BLaER1 treated with 17β-estradiol and CSF1 and Interleukin-3, amounts not matched to agents 10 nM and 100 nM (cell line): ENCODE results near the gene BCAS4.
"Not testable (repeated sequence)": the region's sequence is repeated elsewhere in the genome, so short reads cannot be mapped to it uniquely, and the experiment has no call there.

Source experiments
- H3K27ac ChIP-seq, 11 experiments: shearing (Covaris generic); formaldehyde crosslinking; 2 replicates each; pipeline ENCODE4 v1.8.1; 2022
- H3K27me3 ChIP-seq, 11 experiments: shearing (Covaris generic); formaldehyde crosslinking; 2 replicates each; pipeline ENCODE4 v1.8.1; 2022
- H3K36me3 ChIP-seq, 11 experiments: shearing (Covaris generic); formaldehyde crosslinking; 2 replicates each; pipeline ENCODE4 v1.8.1; 2022
- H3K4me1 ChIP-seq, 10 experiments: shearing (Covaris generic); formaldehyde crosslinking; 2 replicates each; pipeline ENCODE4 v1.8.1; 2022
- H3K4me2 ChIP-seq, 11 experiments: shearing (Covaris generic); formaldehyde crosslinking; 2 replicates each; pipeline ENCODE4 v1.8.1; 2022
- H3K4me3 ChIP-seq, 10 experiments: shearing (Covaris generic); formaldehyde crosslinking; 2 replicates each; pipeline ENCODE4 v1.8.1; 2022
- H3K9ac ChIP-seq, 11 experiments: shearing (Covaris generic); formaldehyde crosslinking; 2 replicates each; pipeline ENCODE4 v1.8.1; 2022
- H3K9me3 ChIP-seq, 11 experiments: shearing (Covaris generic); formaldehyde crosslinking; replicated peaks in 1 of 11; 2 replicates each; pipeline ENCODE4 v1.8.1; 2022
- H4K20me1 ChIP-seq, 11 experiments: shearing (Covaris generic); formaldehyde crosslinking; 2 replicates each; pipeline ENCODE4 v1.8.1; 2022
- Cebpa-rat ChIP-seq, 11 experiments: shearing (Covaris generic); IDR thresholded peaks; 2 replicates each; pipeline ENCODE4 v1.8.1; 2022

BCAS4 gene

GRCh38 chr20:50766955-50767809 lies 27.7 kb upstream of the BCAS4 start:
- H3K27me3 ChIP-seq, H3K36me3 ChIP-seq, H3K9me3 ChIP-seq, H3K4me3 ChIP-seq, H4K20me1 ChIP-seq: not testable (repeated sequence)
- peak overlapping the region; percentile 51 to 80 (median 72) for H3K4me2 ChIP-seq
- H3K27ac ChIP-seq: peak overlapping the region in 9 of 11 experiments; percentile 9 to 64 (median 43); a peak in 13 of 22 replicates
- H3K9ac ChIP-seq: peak overlapping the region in 9 of 11 experiments; percentile 6 to 61 (median 48); a peak in 14 of 22 replicates
- TF ChIP-seq Cebpa-rat (IDR thresholded peaks at IDR 0.05): 0 out of 22 replicates have a peak, but pooled peaks of 1 of the 11 experiments have one; percentile 15
- peaks cover 23 to 54% (median 39%) of the 10 kb centered on the region in 10 experiments for H3K4me1 ChIP-seq

GRCh38 chr20:50768991-50769390 lies 25.9 kb upstream of the BCAS4 start:
- not testable (repeated sequence) for H3K4me3 ChIP-seq, H3K27me3 ChIP-seq, H3K36me3 ChIP-seq, H4K20me1 ChIP-seq, H3K9me3 ChIP-seq
- Histone ChIP-seq H3K4me1 (peaks cover 23 to 47% (median 38%) of the 10 kb centered on the region in 10 experiments), H3K9ac (peak overlapping the region in 5 of 11 experiments; percentile 15 to 50 (median 28); a peak in 5 of 22 replicates), H3K27ac (peak overlapping the region in 6 of 11 experiments; percentile 42 to 67 (median 63); a peak in 10 of 22 replicates), H3K4me2 (peak overlapping the region in 9 of 11 experiments; percentile 24 to 73 (median 48); a peak in 13 of 22 replicates)

- not testable (repeated sequence) for H3K36me3 ChIP-seq, H3K27me3 ChIP-seq, H4K20me1 ChIP-seq, H3K9me3 ChIP-seq, H3K9ac ChIP-seq, H3K27ac ChIP-seq, H3K4me3 ChIP-seq
- Histone ChIP-seq H3K4me2 (peak overlapping the region in 2 of 11 experiments; percentile 28 to 45; a peak in 4 of 22 replicates), H3K4me1 (peaks cover 23 to 44% (median 37%) of the 10 kb centered on the region in 10 experiments)
Observed at GRCh38 chr20:50769551-50770085, 25.2 kb upstream of the BCAS4 start.

- not testable (repeated sequence) for H3K27me3 ChIP-seq, H3K27ac ChIP-seq, H3K9me3 ChIP-seq, H3K36me3 ChIP-seq, H3K4me2 ChIP-seq, H4K20me1 ChIP-seq, H3K9ac ChIP-seq, H3K4me3 ChIP-seq
- peaks cover 21 to 37% (median 34%) of the 10 kb centered on the region in 10 experiments for H3K4me1 ChIP-seq
Observed at GRCh38 chr20:50771419-50772080, 23.3 kb upstream of the BCAS4 start.

- H3K9me3 ChIP-seq: no peaks in the 10 kb centered on the region
- H3K4me1 ChIP-seq: peaks cover 10 to 31% (median 24%) of the 10 kb centered on the region in 10 experiments
- no peak overlapping the region for H3K27ac ChIP-seq
- no peak overlapping the region for H3K4me3 ChIP-seq
- no peak for TF ChIP-seq Cebpa-rat (IDR thresholded peaks at IDR 0.05)
- H3K36me3 ChIP-seq: no peaks in the 10 kb centered on the region
- H3K27me3 ChIP-seq: no peaks in the 10 kb centered on the region
- no peaks in the 10 kb centered on the region for H4K20me1 ChIP-seq
- H3K9ac ChIP-seq: no peak overlapping the region
- no peak overlapping the region for H3K4me2 ChIP-seq
Observed at GRCh38 chr20:50772420-50773185, 22.3 kb upstream of the BCAS4 start.

GRCh38 chr20:50774515-50774914 lies 20.3 kb upstream of the BCAS4 start:
- Histone ChIP-seq H3K9me3 (no peaks in the 10 kb centered on the region), H4K20me1 (no peaks in the 10 kb centered on the region), H3K9ac (no peak overlapping the region), H3K36me3 (no peaks in the 10 kb centered on the region), H3K27me3 (no peaks in the 10 kb centered on the region), H3K4me2 (no peak overlapping the region), H3K4me1 (peaks cover 0 to 12% (median 7%) of the 10 kb centered on the region in 10 experiments; a peak in 9 of 20 replicates), H3K4me3 (no peak overlapping the region), H3K27ac (no peak overlapping the region)
- TF ChIP-seq Cebpa-rat (IDR thresholded peaks at IDR 0.05): no peak

- H3K9me3 ChIP-seq: no peaks in the 10 kb centered on the region
- no peak for TF ChIP-seq Cebpa-rat (IDR thresholded peaks at IDR 0.05)
- peaks cover 0 to 6% (median 0%) of the 10 kb centered on the region in 10 experiments; a peak in 3 of 20 replicates for H3K4me1 ChIP-seq
- H3K4me2 ChIP-seq: no peak overlapping the region
- H3K9ac ChIP-seq: no peak overlapping the region
- no peak overlapping the region for H3K4me3 ChIP-seq
- H3K27me3 ChIP-seq: no peaks in the 10 kb centered on the region
- no peaks in the 10 kb centered on the region for H4K20me1 ChIP-seq
- no peaks in the 10 kb centered on the region for H3K36me3 ChIP-seq
- no peak overlapping the region for H3K27ac ChIP-seq
Observed at GRCh38 chr20:50776122-50776817, 18.6 kb upstream of the BCAS4 start.

GRCh38 chr20:50777373-50777772 lies 17.5 kb upstream of the BCAS4 start:
- Histone ChIP-seq H3K27me3 (no peaks in the 10 kb centered on the region), H3K9ac (no peak overlapping the region), H3K27ac (no peak overlapping the region; a peak in 1 of 22 replicates), H3K9me3 (no peaks in the 10 kb centered on the region), H3K4me2 (0 out of 22 replicates have a peak overlapping the region, but pooled peaks of 1 of the 11 experiments have one; percentile 9), H3K36me3 (no peaks in the 10 kb centered on the region), H4K20me1 (no peaks in the 10 kb centered on the region), H3K4me3 (no peak overlapping the region), H3K4me1 (peaks cover 0 to 6% (median 0%) of the 10 kb centered on the region in 10 experiments; a peak in 3 of 20 replicates)
- TF ChIP-seq Cebpa-rat (IDR thresholded peaks at IDR 0.05): no peak

- not testable (repeated sequence) for H4K20me1 ChIP-seq, H3K9me3 ChIP-seq, H3K4me3 ChIP-seq, H3K9ac ChIP-seq, H3K36me3 ChIP-seq, H3K4me1 ChIP-seq, H3K27me3 ChIP-seq, H3K27ac ChIP-seq, H3K4me2 ChIP-seq
Observed at GRCh38 chr20:50778994-50779393, 15.9 kb upstream of the BCAS4 start.
